Astrocyte of the spinal cord (primary cell): ENCODE results near the gene ETHE1.
"Not testable (repeated sequence)": the region's sequence is repeated elsewhere in the genome, so short reads cannot be mapped to it uniquely, and the experiment has no call there.

ENCODE experiments used
- DNase-seq: peaks from one replicate; pipeline ENCODE4 v3.0.0; 2011; ENCODE audit warnings: low read depth, low spot score
- H3K4me3 ChIP-seq: 2 replicates; pipeline ENCODE4 v1.5.1; 2011; ENCODE audit warnings: low read depth, mild to moderate bottlenecking, low read length, moderate library complexity
- CTCF ChIP-seq: IDR thresholded peaks from 2 replicates; pipeline ENCODE4 v1.5.1; 2012; ENCODE audit warnings: low read depth, mild to moderate bottlenecking, low read length, inconsistent platforms
- in situ Hi-C: cut with HindIII; loops from 2 replicates; pipeline ENCODE4 v1.10.0; 2017; ENCODE audit warnings: low sequenced_read_pairs

ETHE1 gene

DNA sequence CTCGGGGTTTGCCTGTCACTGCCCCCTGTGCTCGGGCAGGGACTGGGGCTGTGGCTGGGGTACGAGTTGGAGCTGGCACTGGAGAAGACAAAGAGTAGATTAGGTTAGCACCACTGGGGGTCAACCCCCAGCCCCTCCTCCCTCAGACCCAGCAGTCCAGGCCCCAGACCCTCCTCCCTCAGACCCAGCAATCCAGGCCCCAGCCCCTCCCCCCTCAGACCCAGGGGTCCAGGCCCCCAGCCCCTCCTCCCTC lies 25.1 kb upstream of the ETHE1 start:
- in situ Hi-C loops = no loop called here
- no peak for TF ChIP-seq CTCF
- no peak overlapping the region for H3K4me3 ChIP-seq
- no peak for DNase-seq

GRCh38 chr19:43551399-43552197 lies 24.6 kb upstream of the ETHE1 start:
- no peak overlapping the region for H3K4me3 ChIP-seq
- TF ChIP-seq CTCF = no peak
- in situ Hi-C loops = no loop called here
- DNase-seq = no peak

DNA sequence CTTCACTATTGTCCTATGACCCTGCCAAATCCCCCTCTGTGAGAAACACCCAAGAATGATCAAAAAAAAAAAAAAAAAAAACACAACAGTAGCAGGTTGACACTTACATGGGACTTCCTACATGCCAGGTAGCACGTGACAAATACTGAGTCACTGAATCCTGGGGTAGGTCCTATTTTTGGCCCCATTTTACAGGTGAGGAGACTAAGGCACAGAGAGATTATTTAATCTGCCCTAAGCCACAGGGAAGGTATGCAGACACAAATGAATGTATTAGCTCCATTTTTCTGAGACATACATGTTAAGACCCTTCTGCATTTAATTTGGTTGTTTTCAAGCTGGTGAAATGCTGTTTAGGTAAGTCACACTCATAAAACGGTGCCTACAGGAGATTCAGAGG lies 21.7 kb upstream of the ETHE1 start:
- in situ Hi-C loops = no loop called here
- H3K4me3 ChIP-seq = no peak overlapping the region
- no peak for DNase-seq
- TF ChIP-seq CTCF = no peak

DNA sequence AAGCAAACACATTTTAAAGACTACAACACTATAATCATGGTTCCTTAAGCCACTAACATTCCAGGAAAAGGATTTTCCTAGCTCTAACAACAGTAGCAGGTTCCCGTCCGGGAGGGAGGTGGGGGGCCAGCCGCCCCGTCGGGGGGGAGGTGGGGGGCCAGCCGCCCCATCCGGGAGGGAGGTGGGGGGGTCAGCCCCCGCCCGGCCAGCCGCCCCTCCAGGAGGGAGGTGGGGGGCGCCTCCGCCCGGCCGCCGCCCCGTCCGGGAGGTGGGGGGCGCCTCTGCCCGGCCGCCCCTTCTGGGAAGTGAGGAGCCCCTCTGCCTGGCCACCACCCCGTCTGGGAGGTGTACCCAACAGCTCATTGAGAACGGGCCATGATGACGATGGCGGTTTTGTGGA lies 20.9 kb upstream of the ETHE1 start:
- H3K4me3 ChIP-seq, in situ Hi-C loops, DNase-seq: not testable (repeated sequence)

GRCh38 chr19:43546581-43546980 lies 19.6 kb upstream of the ETHE1 start:
- no peak for DNase-seq
- TF ChIP-seq CTCF = no peak
- in situ Hi-C loops = no loop called here
- no peak overlapping the region for H3K4me3 ChIP-seq

- H3K4me3 ChIP-seq = no peak overlapping the region
- DNase-seq = no peak
- TF ChIP-seq CTCF = no peak
- in situ Hi-C loops = no loop called here
Measured at GRCh38 chr19:43545981-43546380, 19.0 kb upstream of the ETHE1 start.

- no peak for TF ChIP-seq CTCF
- DNase-seq = no peak
- in situ Hi-C loops = no loop called here
- H3K4me3 ChIP-seq = no peak overlapping the region
Measured at GRCh38 chr19:43545276-43545675, 18.3 kb upstream of the ETHE1 start.
